T-cell (primary cell): Measurements from ENCODE around the gene ERAP2. TPM values are rescaled to one million over a fixed set of nuclear protein-coding genes. Genes with fewer than 3 reads are reported as not detected.

Source experiments
- ATAC-seq, 4 experiments: fragments of 200-7000 bp in 3 of 4; fragments of 150-1000 bp in 1 of 4; cut with Tn5 transposase; replicated peaks in 1 of 4; 1 replicate in 3 of 4; 2 replicates in 1 of 4; pipeline ENCODE4 v1.10.0; 2021; ENCODE audit warnings: moderate library complexity in 3 of 4, mild to moderate bottlenecking in 2 of 4, moderate number of reproducible peaks in 1 of 4
- CTCF ChIA-PET, 2 donors: fragments of 300-600 bp; sonication (Branson Sonifier 250); formaldehyde crosslinking; loops; one replicate each; lab custom pipeline; 2022; ENCODE audit warnings: antibody characterized with exemption in 2 of 2; lab: Charles Lee
- POLR2A ChIA-PET, 2 donors: fragments of 300-600 bp; sonication (Branson Sonifier 250); formaldehyde crosslinking; loops; one replicate each; lab custom pipeline; 2022; ENCODE audit warnings: antibody characterized with exemption in 2 of 2; lab: Charles Lee
- DNase-seq, 35 experiments: peaks; one replicate each; pipeline versions ENCODE4 v3.0.0 to v3.0.0-alpha.2; 2013 to 2023
- H3K27ac ChIP-seq: one replicate; pipeline ENCODE4 v1.5.1; 2013; ENCODE audit warnings: low read length
- H3K27me3 ChIP-seq, 2 experiments: replicated peaks in 1 of 2; 1 replicate in 1 of 2; 2 replicates in 1 of 2; pipeline versions ENCODE4 v1.6.1 to v1.7.0; 2013; ENCODE audit warnings: low read length in 1 of 2, mixed read lengths in 1 of 2; ENCODE audit not compliant: control insufficient read depth in 2 of 2, insufficient read depth in 2 of 2; ENCODE audit errors: extremely low read depth in 1 of 2
- H3K36me3 ChIP-seq, 2 donors: 1 replicate in 1 of 2; 2 replicates in 1 of 2; pipeline versions ENCODE4 v1.6.1 to v1.7.0; 2013; ENCODE audit warnings: low read length in 1 of 2; ENCODE audit not compliant: control insufficient read depth in 2 of 2, insufficient read depth in 1 of 2; ENCODE audit errors: extremely low read depth in 1 of 2
- H3K4me1 ChIP-seq, 2 experiments: 1 replicate in 1 of 2; 2 replicates in 1 of 2; pipeline versions ENCODE4 v1.6.1 to v1.7.0; 2013; ENCODE audit warnings: low read length in 2 of 2, mixed read lengths in 1 of 2; ENCODE audit not compliant: insufficient read depth in 2 of 2, control insufficient read depth in 1 of 2; ENCODE audit errors: extremely low read depth in 1 of 2
- H3K4me3 ChIP-seq, 2 donors: 1 replicate in 1 of 2; 2 replicates in 1 of 2; pipeline versions ENCODE4 v1.5.1 to v1.7.0; 2013; ENCODE audit warnings: mild to moderate bottlenecking in 2 of 2, low read length in 1 of 2, moderate library complexity in 1 of 2; ENCODE audit not compliant: control insufficient read depth in 1 of 2; ENCODE audit errors: extremely low read depth in 1 of 2
- H3K9me3 ChIP-seq: 2 replicates; pipeline ENCODE4 v1.7.0; 2013
- H3K27ac Mint-ChIP-seq, 2 donors: one replicate each; pipeline ENCODE4 v1.8.0; 2020 to 2021; ENCODE audit warnings: mild to moderate bottlenecking in 2 of 2, mixed read lengths in 2 of 2
- H3K27me3 Mint-ChIP-seq, 2 donors: one replicate each; pipeline ENCODE4 v1.8.0; 2021 to 2022; ENCODE audit warnings: mixed read lengths in 2 of 2
- H3K36me3 Mint-ChIP-seq: one replicate; pipeline ENCODE4 v1.8.0; 2021; ENCODE audit warnings: mixed read lengths
- H3K4me1 Mint-ChIP-seq, 3 donors: one replicate each; pipeline ENCODE4 v1.8.0; 2020 to 2022; ENCODE audit warnings: mixed read lengths in 3 of 3, mild to moderate bottlenecking in 1 of 3
- H3K4me3 Mint-ChIP-seq, 3 donors: one replicate each; pipeline ENCODE4 v1.8.0; 2020 to 2022; ENCODE audit warnings: mild to moderate bottlenecking in 3 of 3, mixed read lengths in 3 of 3, moderate library complexity in 3 of 3
- H3K9me3 Mint-ChIP-seq, 3 donors: one replicate each; pipeline ENCODE4 v1.8.0; 2020 to 2022; ENCODE audit warnings: mixed read lengths in 3 of 3
- WGBS: methylation state at CpG from one replicate; pipeline ENCODE4 v1.1.5; 2013; ENCODE audit warnings: missing lambda C conversion rate; ENCODE audit not compliant: insufficient coverage; 5-methylcytosine and 5-hydroxymethylcytosine counted together
- total RNA-seq, 35 experiments: library from RNA in 6 of 35; stranded (reverse) in 6 of 35; fragments of 120-200 nt in 1 of 35; gene quantifications; one replicate each; pipeline versions ENCODE4 v1.2.1 to v1.2.4 and lab custom pipeline; 2013 to 2026

The ERAP2 gene, protein sequence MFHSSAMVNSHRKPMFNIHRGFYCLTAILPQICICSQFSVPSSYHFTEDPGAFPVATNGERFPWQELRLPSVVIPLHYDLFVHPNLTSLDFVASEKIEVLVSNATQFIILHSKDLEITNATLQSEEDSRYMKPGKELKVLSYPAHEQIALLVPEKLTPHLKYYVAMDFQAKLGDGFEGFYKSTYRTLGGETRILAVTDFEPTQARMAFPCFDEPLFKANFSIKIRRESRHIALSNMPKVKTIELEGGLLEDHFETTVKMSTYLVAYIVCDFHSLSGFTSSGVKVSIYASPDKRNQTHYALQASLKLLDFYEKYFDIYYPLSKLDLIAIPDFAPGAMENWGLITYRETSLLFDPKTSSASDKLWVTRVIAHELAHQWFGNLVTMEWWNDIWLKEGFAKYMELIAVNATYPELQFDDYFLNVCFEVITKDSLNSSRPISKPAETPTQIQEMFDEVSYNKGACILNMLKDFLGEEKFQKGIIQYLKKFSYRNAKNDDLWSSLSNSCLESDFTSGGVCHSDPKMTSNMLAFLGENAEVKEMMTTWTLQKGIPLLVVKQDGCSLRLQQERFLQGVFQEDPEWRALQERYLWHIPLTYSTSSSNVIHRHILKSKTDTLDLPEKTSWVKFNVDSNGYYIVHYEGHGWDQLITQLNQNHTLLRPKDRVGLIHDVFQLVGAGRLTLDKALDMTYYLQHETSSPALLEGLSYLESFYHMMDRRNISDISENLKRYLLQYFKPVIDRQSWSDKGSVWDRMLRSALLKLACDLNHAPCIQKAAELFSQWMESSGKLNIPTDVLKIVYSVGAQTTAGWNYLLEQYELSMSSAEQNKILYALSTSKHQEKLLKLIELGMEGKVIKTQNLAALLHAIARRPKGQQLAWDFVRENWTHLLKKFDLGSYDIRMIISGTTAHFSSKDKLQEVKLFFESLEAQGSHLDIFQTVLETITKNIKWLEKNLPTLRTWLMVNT
- total RNA-seq (100 to 1,000 TPM in 1 of 5 donors, 10 to 100 TPM in 4; 40.4 to 162 (median 71.6) TPM), total RNA-seq (lab: John Stamatoyannopoulos, UW) (27.9 to 287 (median 110) reads per million in 29 experiments)
- 191 TPM for total RNA-seq (2013)

DNA sequence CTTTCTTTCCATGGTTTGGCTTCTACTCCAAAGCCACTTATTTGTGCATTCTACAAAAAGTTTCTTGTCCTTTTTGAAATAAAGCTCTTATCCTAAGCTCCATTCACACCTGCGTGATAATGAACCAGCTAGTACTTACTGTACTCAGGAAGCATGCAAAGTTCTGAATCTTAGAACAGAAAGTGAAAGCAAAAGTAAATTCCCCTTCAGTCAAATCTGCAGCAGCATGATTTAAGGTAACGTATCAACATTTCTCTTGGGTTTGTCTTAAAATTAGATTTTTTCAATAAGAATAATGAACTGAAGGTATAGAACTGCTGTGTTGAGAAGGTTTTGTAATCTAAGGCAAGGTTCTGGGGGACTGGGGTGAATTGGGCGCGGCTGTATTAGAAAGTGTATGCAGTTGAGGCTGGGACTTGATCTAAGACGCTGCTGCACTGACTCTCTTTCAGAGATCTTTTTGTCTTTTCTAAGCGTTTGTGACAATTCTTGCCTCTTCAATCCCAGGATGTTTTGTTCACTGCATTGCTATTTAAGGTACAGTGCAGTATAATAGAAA lies at the start of gene ERAP2:
ERAP2 (plus strand) TSS at position 209 of the 559 bp plus-strand sequence. CDS start 3,186 bp downstream, outside the sequence.
- Mint-ChIP-seq H3K27me3 (no peaks in the 10 kb centered on the region), H3K9me3 (no peaks in the 10 kb centered on the region), H3K36me3 (peaks cover 21% of the 10 kb centered on the region), H3K4me3 (peak within 1 kb of the TSS; percentile 92 to 99 (median 96)), H3K4me1 (peaks cover 73 to 78% (median 75%) of the 10 kb centered on the region in 3 donors), H3K27ac (peak within 1 kb of the TSS; percentile 97 to 99)
- WGBS, result 0% methylated on average over 2 of the region's 6 CpGs
- Histone ChIP-seq H3K4me1 (peaks cover 46 to 50% of the 10 kb centered on the region in 2 experiments), H3K36me3 (peaks cover 0 to 20% of the 10 kb centered on the region in 2 donors), H3K9me3 (no peaks in the 10 kb centered on the region), H3K27me3 (no peaks in the 10 kb centered on the region), H3K27ac (peak within 1 kb of the TSS; percentile 87), H3K4me3 (peak within 1 kb of the TSS; percentile 78 to 87)
- ATAC-seq, result peak; percentile 72 to 80 (median 78)
- ChIA-PET POLR2A (interaction anchor here (0.6 to 2.7 kb wide), 5 partner anchors 20 to 162 kb away, joined by 3 to 11 read pairs (median 3); partner anchors contain the start of gene LNPEP (in 1 of the 2)), CTCF (interaction anchor here (0.5 to 3.0 kb wide), 20 partner anchors 8 to 392 kb away, joined by 3 to 18 read pairs (median 4); partner anchors contain the start of genes ERAP1 (in 1 of the 2) and LNPEP (in 1 of the 2))
- peak in 8 of 35 experiments; percentile 9 to 76 (median 20) for DNase-seq

DNA sequence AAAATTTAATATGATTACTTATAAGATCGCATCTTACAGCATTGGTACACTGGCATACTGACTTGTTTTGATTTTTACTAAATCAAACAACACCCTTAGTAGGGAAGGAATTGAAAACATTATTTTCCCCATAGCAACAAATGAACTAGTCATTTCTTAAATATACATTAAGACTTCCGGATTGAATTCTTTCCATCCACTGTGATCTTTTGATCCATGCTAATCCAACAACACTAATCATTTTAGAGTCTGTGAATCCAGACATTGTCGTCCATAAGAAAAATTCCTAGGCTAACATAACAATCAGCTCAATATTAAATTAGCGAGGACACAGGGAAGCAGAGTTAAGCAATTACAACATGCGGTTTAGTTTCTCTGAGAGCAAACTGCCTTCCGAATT lies 47.0 kb upstream of the ERAP2 start:
- CTCF ChIA-PET, result interaction anchor here in 1 of 2 donors (0.6 kb wide), 1 partner anchor 116 kb away, joined by 4 read pairs; no protein-coding TSS in a partner anchor
- H3K9me3 ChIP-seq, result no peaks in the 10 kb centered on the region
- 29% methylated on average over 1 of the region's 6 CpGs for WGBS

DNA sequence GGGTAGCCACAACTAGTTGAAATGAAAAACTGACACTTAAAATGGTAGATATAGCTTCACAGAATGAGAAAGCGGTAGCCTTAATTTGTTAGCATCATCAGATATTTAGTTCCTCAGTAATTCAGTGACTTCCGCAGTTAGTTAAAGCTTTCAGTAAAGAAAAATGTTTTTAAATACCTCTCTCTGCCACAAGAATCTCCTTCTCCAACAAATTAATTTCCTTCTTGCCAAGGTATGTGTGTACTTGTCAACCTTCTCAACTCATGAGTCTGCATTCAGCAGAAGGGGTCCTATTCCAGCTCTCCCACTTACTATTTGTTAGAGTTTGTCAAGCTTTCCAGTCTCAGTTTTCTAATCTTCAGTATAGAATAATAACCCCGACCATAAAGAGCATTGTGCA lies 42.3 kb upstream of the ERAP2 start:
- Mint-ChIP-seq H3K27me3 (no peaks in the 10 kb centered on the region), H3K9me3 (no peaks in the 10 kb centered on the region), H3K36me3 (no peaks in the 10 kb centered on the region), H3K4me3 (no peak overlapping the region), H3K4me1 (peaks cover 6 to 14% (median 8%) of the 10 kb centered on the region in 3 donors), H3K27ac (no peak overlapping the region)
- no peaks in the 10 kb centered on the region for H3K36me3 ChIP-seq
- POLR2A ChIA-PET, result no interaction called here
- CTCF ChIA-PET, result no interaction called here
- no peaks in the 10 kb centered on the region for H3K9me3 ChIP-seq
- H3K27me3 ChIP-seq, result no peaks in the 10 kb centered on the region
- no CpG with 5 or more reads among the region's 3 CpGs for WGBS
- DNase-seq, result no peak
- H3K4me3 ChIP-seq, result no peak overlapping the region
- H3K4me1 ChIP-seq, result peaks cover 0 to 4% of the 10 kb centered on the region in 2 experiments
- no peak overlapping the region for H3K27ac ChIP-seq
- no peak for ATAC-seq

More for the DNA sequence above, 47.0 kb upstream of the ERAP2 start:
- Histone ChIP-seq H3K36me3 (no peaks in the 10 kb centered on the region), H3K27ac (no peak overlapping the region), H3K4me1 (no peaks in the 10 kb centered on the region), H3K27me3 (no peaks in the 10 kb centered on the region), H3K4me3 (no peak overlapping the region)
- H3K4me1 Mint-ChIP-seq, result peaks cover 4 to 6% (median 5%) of the 10 kb centered on the region in 3 donors
- H3K27me3 Mint-ChIP-seq, result no peaks in the 10 kb centered on the region
- no peak for DNase-seq
- H3K36me3 Mint-ChIP-seq, result no peaks in the 10 kb centered on the region
- POLR2A ChIA-PET, result no interaction called here
- no peak for ATAC-seq
- no peak overlapping the region for H3K4me3 Mint-ChIP-seq
- H3K27ac Mint-ChIP-seq, result no peak overlapping the region
- no peaks in the 10 kb centered on the region for H3K9me3 Mint-ChIP-seq

DNA sequence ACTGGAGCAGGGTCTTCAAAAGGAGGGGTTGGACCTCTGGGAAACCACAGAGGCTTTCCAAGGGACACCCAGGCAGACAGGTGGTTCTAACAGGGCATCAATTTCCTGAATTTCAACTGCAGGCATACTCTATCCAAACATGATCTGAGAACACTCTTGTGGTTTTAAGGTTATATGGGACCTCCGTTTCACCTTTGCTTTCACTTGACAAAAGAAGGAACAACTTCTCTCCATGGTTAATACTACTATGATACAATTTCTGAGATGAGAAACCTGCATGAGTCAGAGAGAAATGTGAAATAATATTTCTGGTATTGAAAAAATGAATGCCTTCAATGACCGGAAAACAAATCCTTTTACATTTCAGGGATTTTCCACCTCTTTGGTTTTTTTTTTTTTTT lies 40.5 kb upstream of the ERAP2 start:
- WGBS, result no CpG with 5 or more reads among the region's 2 CpGs
- Mint-ChIP-seq H3K9me3 (no peaks in the 10 kb centered on the region), H3K4me1 (peaks cover 6 to 12% (median 8%) of the 10 kb centered on the region in 3 donors), H3K36me3 (no peaks in the 10 kb centered on the region), H3K27ac (peak overlapping the region in 1 of 2 donors; percentile 6), H3K4me3 (no peak overlapping the region), H3K27me3 (no peaks in the 10 kb centered on the region)
- H3K27ac ChIP-seq, result no peak overlapping the region
- H3K9me3 ChIP-seq, result no peaks in the 10 kb centered on the region
- H3K4me3 ChIP-seq, result no peak overlapping the region
- no peaks in the 10 kb centered on the region for H3K36me3 ChIP-seq
- DNase-seq, result no peak
- no peaks in the 10 kb centered on the region for H3K27me3 ChIP-seq
- POLR2A ChIA-PET, result interaction anchor here in 1 of 2 donors (0.7 kb wide), 1 partner anchor 96 kb away, joined by 3 read pairs; no protein-coding TSS in a partner anchor
- ATAC-seq, result no peak
- CTCF ChIA-PET, result no interaction called here
- H3K4me1 ChIP-seq, result peaks cover 0 to 4% of the 10 kb centered on the region in 2 experiments

DNA sequence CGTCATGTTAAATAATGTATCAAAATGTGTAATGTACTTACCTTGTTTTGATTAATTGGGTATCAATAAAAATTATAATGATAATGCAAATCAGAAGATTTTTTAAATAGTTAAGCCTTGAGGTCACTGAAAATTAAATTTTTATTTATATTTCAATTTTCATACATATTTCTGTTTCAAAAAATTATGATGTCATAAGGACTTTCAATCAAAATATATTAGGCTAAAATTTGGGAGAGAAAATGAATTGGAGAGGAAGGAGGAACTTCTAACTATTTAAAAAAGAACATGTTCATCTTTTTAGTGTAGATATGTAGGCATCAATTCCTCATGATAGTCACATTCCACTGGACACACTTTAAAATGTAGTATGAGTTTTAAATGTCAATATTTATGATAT lies 39.5 kb upstream of the ERAP2 start:
- WGBS, result no CpG with 5 or more reads among the region's 1 CpG

More for the DNA sequence above, 39.5 kb upstream of the ERAP2 start:
- Mint-ChIP-seq H3K27me3 (no peaks in the 10 kb centered on the region), H3K4me3 (no peak overlapping the region), H3K27ac (no peak overlapping the region), H3K9me3 (no peaks in the 10 kb centered on the region), H3K36me3 (no peaks in the 10 kb centered on the region), H3K4me1 (peaks cover 4 to 8% (median 5%) of the 10 kb centered on the region in 3 donors)
- H3K4me3 ChIP-seq, result no peak overlapping the region
- ChIA-PET CTCF (no interaction called here), POLR2A (no interaction called here)
- H3K27me3 ChIP-seq, result no peaks in the 10 kb centered on the region
- no peaks in the 10 kb centered on the region for H3K9me3 ChIP-seq
- H3K36me3 ChIP-seq, result no peaks in the 10 kb centered on the region
- DNase-seq (no peak), ATAC-seq (no peak)
- H3K27ac ChIP-seq, result no peak overlapping the region
- peaks cover 0 to 4% of the 10 kb centered on the region in 2 experiments for H3K4me1 ChIP-seq
